Cardiac fibroblast (primary cell): ENCODE measurements around the gene CCDC68.

Source experiments
- DNase-seq, 2 donors: peaks; one replicate each; pipeline versions ENCODE4 v3.0.0 to v3.0.0-alpha.2; 2010; ENCODE audit warnings: low read depth in 2 of 2
- H3K4me3 ChIP-seq, 2 donors: replicated peaks in 1 of 2; 1 replicate in 1 of 2; 2 replicates in 1 of 2; pipeline ENCODE4 v1.5.1; 2011; ENCODE audit warnings: low read depth in 2 of 2, low read length in 2 of 2, mild to moderate bottlenecking in 2 of 2, moderate library complexity in 1 of 2
- CTCF ChIP-seq: IDR thresholded peaks from one replicate; pipeline ENCODE4 v1.5.1; 2011; ENCODE audit warnings: low read depth, mild to moderate bottlenecking, low read length, inconsistent platforms

CCDC68 gene

GRCh38 chr18:54882318-54882717 lies 76.9 kb downstream of the CCDC68 start:
- no peak overlapping the region for H3K4me3 ChIP-seq
- DNase-seq, result no peak
- no peak for TF ChIP-seq CTCF

GRCh38 chr18:54881229-54881768 lies 78.0 kb downstream of the CCDC68 start:
- no peak for TF ChIP-seq CTCF
- DNase-seq, result peak in 1 of 2 donors; percentile 19
- H3K4me3 ChIP-seq, result no peak overlapping the region

- no peak for TF ChIP-seq CTCF
- peak; percentile 76 to 91 for DNase-seq
- no peak overlapping the region for H3K4me3 ChIP-seq
Observed at GRCh38 chr18:54880395-54881105, 78.7 kb downstream of the CCDC68 start.

GRCh38 chr18:54879691-54880090 lies 79.6 kb downstream of the CCDC68 start:
- no peak for DNase-seq
- TF ChIP-seq CTCF, result no peak
- no peak overlapping the region for H3K4me3 ChIP-seq

- H3K4me3 ChIP-seq, result no peak overlapping the region
- TF ChIP-seq CTCF, result no peak
- DNase-seq, result peak in 1 of 2 donors; percentile 46
Observed at GRCh38 chr18:54878659-54879358, 80.5 kb downstream of the CCDC68 start.

GRCh38 chr18:54878159-54878622 lies 81.1 kb downstream of the CCDC68 start:
- H3K4me3 ChIP-seq, result no peak overlapping the region
- peak in 1 of 2 donors; percentile 54 for DNase-seq
- no peak for TF ChIP-seq CTCF
